Stimulated activated CD8-positive, alpha-beta memory T cell treated with anti-CD3 and anti-CD28 coated beads, Interleukin-7, amount 100 ng/mL, for 4 hours (primary cell): Measurements from ENCODE around the gene MOBP.

Experiments
- DNase-seq, 2 donors: peaks; one replicate each; pipeline ENCODE4 v3.0.0-alpha.2; 2020; ENCODE audit warnings: low read depth in 2 of 2

MOBP gene

DNA sequence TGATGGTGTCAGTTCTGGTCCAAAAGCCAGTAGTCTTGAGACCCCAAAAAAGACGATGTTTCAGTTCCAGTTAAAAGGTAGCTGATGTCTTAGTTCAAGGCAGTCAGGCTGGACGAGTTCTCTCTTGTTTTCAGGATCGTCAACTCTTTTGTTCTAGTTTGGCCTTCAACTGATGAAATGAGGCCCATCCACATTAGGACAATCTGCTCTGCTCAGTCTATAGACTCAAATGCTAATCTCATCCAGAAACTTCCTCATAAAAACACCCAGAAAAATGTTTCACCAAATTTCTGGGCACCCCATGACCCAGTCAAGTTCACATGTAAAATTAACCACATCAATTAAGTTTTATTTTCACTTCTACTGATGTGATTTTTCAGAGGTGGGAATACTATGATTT, 74.0 kb downstream of the MOBP start:
- DNase-seq: no peak

DNA sequence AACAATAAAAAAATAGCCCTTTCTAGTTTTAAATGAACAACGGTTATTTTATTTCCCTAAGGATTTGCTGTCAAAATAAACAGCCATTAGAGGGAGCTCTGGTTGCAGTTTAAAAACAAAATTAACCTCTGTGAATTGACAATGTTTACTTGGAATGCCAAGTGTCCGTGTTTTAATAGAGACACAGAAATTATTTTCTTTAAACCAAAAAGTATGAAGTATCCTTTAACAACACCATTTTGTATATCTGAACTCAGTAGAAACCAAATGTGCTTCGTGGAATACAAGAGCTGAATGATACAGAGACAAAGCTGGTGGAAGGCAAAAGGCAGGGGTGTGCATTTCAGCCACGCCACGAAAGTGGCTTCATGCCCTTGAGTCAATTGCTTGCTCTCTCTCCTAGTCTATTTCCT, 74.4 kb downstream of the MOBP start:
- no peak for DNase-seq

DNA sequence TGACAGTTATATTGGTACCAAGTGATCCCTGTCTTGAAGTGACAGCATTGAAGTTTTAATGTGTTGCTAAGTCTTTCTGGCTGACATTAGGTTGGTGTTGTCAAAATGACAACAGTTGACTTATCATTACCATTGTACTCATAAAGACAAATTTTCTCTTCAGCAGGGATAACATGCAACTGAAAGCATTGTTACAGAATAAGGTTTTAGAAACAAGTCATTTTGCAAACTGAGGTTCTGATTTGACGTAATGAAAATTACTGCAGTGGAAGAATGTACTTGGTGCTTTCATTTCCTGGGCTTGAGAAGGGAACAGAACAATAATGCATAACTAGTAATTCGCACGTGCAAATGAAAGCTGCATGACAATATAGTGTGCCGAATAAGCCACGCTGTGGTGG, 75.1 kb downstream of the MOBP start:
- no peak for DNase-seq

DNA sequence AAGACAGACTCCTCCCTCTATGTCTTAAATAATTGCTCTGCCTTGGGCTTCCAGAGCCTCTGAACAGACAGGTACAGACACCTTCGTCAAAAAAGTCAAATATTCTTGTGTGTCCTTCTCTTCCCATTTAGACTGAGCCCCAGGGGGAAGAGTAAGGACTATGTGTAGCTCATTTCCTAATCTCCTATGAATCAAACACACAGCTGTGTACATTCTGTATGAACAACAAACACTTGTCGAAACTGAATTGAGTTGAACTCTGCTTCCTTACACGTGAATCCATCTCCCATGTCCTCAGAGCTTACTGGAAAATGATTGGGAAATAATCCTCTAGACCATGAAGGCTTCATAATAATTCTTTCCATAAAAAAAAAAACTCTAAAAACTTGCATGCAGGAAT, 80.8 kb downstream of the MOBP start:
- no peak for DNase-seq

DNA sequence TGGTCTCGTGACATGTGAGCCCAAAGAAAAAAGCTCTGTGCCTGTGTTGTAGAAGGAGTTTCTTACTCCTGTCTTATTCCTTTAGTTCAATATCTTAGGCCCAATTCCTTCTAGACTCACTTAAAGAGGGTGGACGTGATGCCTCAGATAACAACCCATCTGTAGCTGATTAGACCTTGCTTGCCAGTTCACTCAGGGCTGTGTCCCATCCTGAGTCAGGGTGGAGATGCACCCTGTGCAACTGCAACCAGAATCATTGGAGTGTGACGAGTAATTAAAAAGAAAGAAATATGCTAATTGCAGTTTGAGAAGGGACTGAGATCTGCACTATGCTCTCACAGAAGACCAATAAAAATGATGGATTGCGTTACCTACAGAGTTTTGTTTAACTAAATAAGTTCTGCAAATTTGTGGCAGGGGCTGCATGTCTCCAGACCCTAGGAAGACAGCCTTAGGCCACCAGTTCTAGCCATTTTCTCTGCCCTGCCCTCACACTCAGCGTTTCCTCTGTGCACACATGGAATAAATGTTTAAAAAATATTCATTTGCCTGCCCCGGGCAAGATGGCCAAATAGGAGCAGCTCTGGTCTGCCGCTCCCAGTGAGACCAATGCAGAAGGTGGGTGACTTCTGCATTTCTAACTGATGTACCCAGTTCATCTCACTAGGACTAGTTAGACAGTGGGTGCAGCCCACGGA, 83.0 kb downstream of the MOBP start:
- DNase-seq: no peak
